CD4-positive, alpha-beta T cell treated with Interleukin-17A for 4 hours (primary cell): ENCODE data around the gene TNS3.
"Not testable (repeated sequence)": the region's sequence is repeated elsewhere in the genome, so short reads cannot be mapped to it uniquely, and the experiment has no call there.

ENCODE experiments used
- DNase-seq: peaks from one replicate; pipeline ENCODE4 v3.0.0-alpha.2; 2020; ENCODE audit warnings: mixed read lengths

Gene TNS3

GRCh38 chr7:47443049-47443448 lies 138.9 kb downstream of the TNS3 start:
- DNase-seq: no peak

- no peak for DNase-seq
Measured at GRCh38 chr7:47442605-47442865, 139.4 kb downstream of the TNS3 start.

GRCh38 chr7:47441796-47442604 lies 139.9 kb downstream of the TNS3 start:
- DNase-seq: no peak

- not testable (repeated sequence) for DNase-seq
Measured at GRCh38 chr7:47441048-47441447, 140.9 kb downstream of the TNS3 start.

GRCh38 chr7:47440320-47440719 lies 141.6 kb downstream of the TNS3 start:
- DNase-seq: no peak

- no peak for DNase-seq
Measured at GRCh38 chr7:47439181-47439667, 142.7 kb downstream of the TNS3 start.

- no peak for DNase-seq
Measured at GRCh38 chr7:47438411-47439029, 143.4 kb downstream of the TNS3 start.

GRCh38 chr7:47435889-47436312 lies 146.0 kb downstream of the TNS3 start:
- DNase-seq: no peak

- no peak for DNase-seq
Measured at GRCh38 chr7:47433564-47433895, 148.4 kb downstream of the TNS3 start.

- DNase-seq: no peak
Measured at GRCh38 chr7:47432671-47433563, 149.0 kb downstream of the TNS3 start.

GRCh38 chr7:47430422-47430821 lies 151.5 kb downstream of the TNS3 start:
- no peak for DNase-seq

GRCh38 chr7:47428768-47429472 lies 153.0 kb downstream of the TNS3 start:
- no peak for DNase-seq

- no peak for DNase-seq
Measured at GRCh38 chr7:47428052-47428767, 153.7 kb downstream of the TNS3 start.

- DNase-seq: no peak
Measured at GRCh38 chr7:47427051-47427643, 154.8 kb downstream of the TNS3 start.

- no peak for DNase-seq
Measured at GRCh38 chr7:47424523-47424922, 157.4 kb downstream of the TNS3 start.

- DNase-seq: no peak
Measured at GRCh38 chr7:47423196-47423595, 158.7 kb downstream of the TNS3 start.

GRCh38 chr7:47422611-47423010 lies 159.3 kb downstream of the TNS3 start:
- no peak for DNase-seq

- DNase-seq: no peak
Measured at GRCh38 chr7:47421456-47421855, 160.5 kb downstream of the TNS3 start.

GRCh38 chr7:47420122-47420780 lies 161.7 kb downstream of the TNS3 start:
- no peak for DNase-seq

- DNase-seq: no peak
Measured at GRCh38 chr7:47419471-47419870, 162.4 kb downstream of the TNS3 start.

GRCh38 chr7:47418601-47419309 lies 163.2 kb downstream of the TNS3 start:
- no peak for DNase-seq
